IPS DF 6.9 (cell line): ENCODE measurements around the gene WFIKKN2.

Experiments
- DNase-seq: peaks from one replicate; pipeline ENCODE4 v3.0.0-alpha.2; 2013; ENCODE audit warnings: low read depth, low spot score
- H3K27ac ChIP-seq: one replicate; pipeline ENCODE4 v1.5.1; 2013; ENCODE audit warnings: low read length, control low read depth
- H3K27me3 ChIP-seq: 2 replicates; pipeline ENCODE4 v1.6.1; 2013; ENCODE audit warnings: mild to moderate bottlenecking, low read length; ENCODE audit not compliant: control insufficient read depth, insufficient read depth
- H3K36me3 ChIP-seq: 2 replicates; pipeline ENCODE4 v1.6.1; 2013; ENCODE audit warnings: low read length; ENCODE audit not compliant: control insufficient read depth, insufficient read depth
- H3K4me1 ChIP-seq: 2 replicates; pipeline ENCODE4 v1.6.1; 2013; ENCODE audit warnings: low read length; ENCODE audit not compliant: control insufficient read depth, insufficient read depth
- H3K4me3 ChIP-seq: 2 replicates; pipeline ENCODE4 v1.5.1; 2013; ENCODE audit warnings: mild to moderate bottlenecking, low read length
- H3K9me3 ChIP-seq: 2 replicates; pipeline ENCODE4 v1.6.1; 2013; ENCODE audit warnings: low read length, inconsistent platforms; ENCODE audit not compliant: control insufficient read depth, insufficient read depth
- WGBS: extraction: QIAGEN DNeasy Blood & Tissue Kit; methylation state at CpG from one replicate; pipeline ENCODE4 v1.1.7; 2013; ENCODE audit warnings: mixed read lengths, missing lambda C conversion rate; ENCODE audit not compliant: insufficient read length, insufficient coverage; 5-methylcytosine and 5-hydroxymethylcytosine counted together

Gene WFIKKN2

DNA sequence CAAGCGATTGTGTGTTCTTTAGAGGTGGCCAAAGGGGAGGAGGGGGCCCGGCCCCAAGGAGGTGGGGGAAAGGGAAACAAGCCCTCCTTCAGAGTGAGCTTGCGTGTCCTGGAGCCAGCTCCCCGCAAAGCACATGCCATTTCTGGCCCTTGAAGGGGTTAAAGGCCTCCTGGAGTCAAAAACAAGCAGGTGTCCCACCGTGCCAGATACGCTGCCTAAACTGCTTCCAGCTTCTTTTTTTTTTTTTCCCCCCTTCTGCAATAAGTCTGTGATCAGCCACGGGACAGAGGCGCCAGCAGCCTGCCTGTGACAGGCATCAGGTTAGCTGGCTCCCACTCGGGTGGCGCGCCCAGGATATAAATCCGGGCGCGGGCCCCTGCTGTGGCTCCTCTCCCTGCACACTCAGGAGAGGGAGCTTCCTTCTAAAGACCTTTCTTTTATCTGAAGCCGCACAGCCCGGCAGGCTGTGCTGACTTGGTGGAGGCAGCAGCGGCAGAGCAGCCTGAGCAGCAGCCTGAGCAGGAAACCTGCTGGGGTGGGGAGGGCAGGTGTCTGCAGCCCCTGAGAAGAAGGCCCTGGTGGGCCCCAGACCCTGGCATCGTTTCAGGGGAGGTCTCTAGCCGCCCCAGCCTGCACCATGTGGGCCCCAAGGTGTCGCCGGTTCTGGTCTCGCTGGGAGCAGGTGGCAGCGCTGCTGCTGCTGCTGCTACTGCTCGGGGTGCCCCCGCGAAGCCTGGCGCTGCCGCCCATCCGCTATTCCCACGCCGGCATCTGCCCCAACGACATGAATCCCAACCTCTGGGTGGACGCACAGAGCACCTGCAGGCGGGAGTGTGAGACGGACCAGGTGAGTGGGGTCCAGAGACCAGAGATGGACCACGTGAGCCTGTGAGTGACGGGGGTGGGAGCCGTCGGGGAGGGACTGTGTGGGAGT, at the start of gene WFIKKN2:
Gene WFIKKN2 (plus strand): TSS at position 286 of the 934 bp plus-strand sequence. CDS start 352 bp downstream, at position 638.
- Histone ChIP-seq H3K4me3 (no peak within 1 kb of the TSS), H3K27ac (no peak within 1 kb of the TSS), H3K36me3 (no peaks in the 10 kb centered on the region), H3K9me3 (no peaks in the 10 kb centered on the region), H3K27me3 (no peaks in the 10 kb centered on the region), H3K4me1 (peaks cover 10% of the 10 kb centered on the region)
- DNase-seq: no peak
- no CpG with 5 or more reads among the region's 39 CpGs for WGBS

- Histone ChIP-seq H3K4me1 (no peaks in the 10 kb centered on the region), H3K27me3 (no peaks in the 10 kb centered on the region), H3K36me3 (no peaks in the 10 kb centered on the region), H3K4me3 (no peak overlapping the region), H3K9me3 (no peaks in the 10 kb centered on the region), H3K27ac (no peak overlapping the region)
- no peak for DNase-seq
- no CpG with 5 or more reads among the region's 9 CpGs for WGBS
These were observed 49.3 kb upstream of the WFIKKN2 start for GRCh38 chr17:50785946-50786570.

DNA sequence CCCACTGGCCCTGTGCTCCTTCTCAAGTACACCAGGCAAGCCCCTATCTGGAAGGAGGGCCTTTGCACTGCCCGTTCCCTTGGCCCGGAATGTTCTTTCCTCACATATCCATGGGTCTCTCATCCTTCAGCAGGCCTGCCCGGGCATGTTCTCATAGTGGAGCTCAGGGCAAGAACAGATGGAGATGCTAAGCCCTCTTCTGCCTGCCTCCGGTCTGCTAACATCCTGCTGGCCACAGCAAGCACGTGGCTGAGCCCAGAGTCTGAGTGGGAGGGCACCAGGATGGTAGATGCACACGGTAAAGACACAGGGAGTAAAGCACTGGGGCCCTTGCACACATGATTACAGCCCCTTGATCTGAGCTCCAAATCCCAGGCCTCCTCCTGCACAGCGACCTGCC, 48.3 kb upstream of the WFIKKN2 start:
- WGBS: no CpG with 5 or more reads among the region's 7 CpGs
- Histone ChIP-seq H3K27me3 (no peaks in the 10 kb centered on the region), H3K4me1 (no peaks in the 10 kb centered on the region), H3K27ac (no peak overlapping the region), H3K4me3 (no peak overlapping the region), H3K9me3 (no peaks in the 10 kb centered on the region), H3K36me3 (no peaks in the 10 kb centered on the region)
- DNase-seq: no peak

DNA sequence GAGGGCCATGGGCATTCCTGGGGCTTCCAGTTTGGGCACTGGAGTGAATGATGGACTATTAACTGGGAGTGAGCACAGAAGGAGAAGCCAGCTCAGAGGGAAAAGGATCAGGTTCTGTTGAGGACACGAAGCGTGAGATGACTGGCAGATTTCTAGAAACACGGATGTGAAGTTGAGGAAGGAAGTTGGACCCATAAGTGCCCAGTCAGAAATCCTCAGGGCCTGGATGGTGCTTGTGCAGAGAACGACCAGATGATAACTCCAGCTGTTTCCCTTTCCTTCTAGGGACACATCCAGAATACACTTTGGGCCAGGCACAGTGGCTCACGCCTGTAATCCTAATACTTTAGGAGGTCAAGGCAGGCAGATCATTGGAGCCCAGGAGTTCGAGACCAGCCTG, 44.8 kb upstream of the WFIKKN2 start:
- WGBS: no CpG with 5 or more reads among the region's 6 CpGs
- no peaks in the 10 kb centered on the region for H3K4me1 ChIP-seq
- no peak overlapping the region for H3K4me3 ChIP-seq
- H3K27me3 ChIP-seq: no peaks in the 10 kb centered on the region
- no peak overlapping the region for H3K27ac ChIP-seq
- H3K36me3 ChIP-seq: no peaks in the 10 kb centered on the region
- DNase-seq: no peak
- no peaks in the 10 kb centered on the region for H3K9me3 ChIP-seq

DNA sequence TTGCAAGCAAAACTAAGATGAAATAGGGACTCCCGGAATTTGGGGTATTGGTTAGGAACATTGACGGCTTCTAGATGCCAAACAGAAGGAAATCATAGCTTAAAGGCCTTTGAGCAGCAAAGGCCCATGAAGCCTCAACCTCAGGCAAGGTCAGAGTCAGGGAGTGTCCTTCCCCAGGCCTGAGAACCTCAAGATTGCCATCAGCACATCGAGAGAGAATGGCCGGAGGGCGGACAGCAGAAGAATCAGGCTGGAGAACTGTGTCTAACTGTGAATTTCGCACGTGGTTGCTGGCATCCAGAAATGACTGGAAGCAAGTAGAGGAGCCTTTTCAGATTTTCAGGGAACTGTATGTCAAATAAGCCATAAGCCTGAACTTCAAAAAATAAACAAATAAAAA, 43.3 kb upstream of the WFIKKN2 start:
- H3K36me3 ChIP-seq: no peaks in the 10 kb centered on the region
- no peak overlapping the region for H3K4me3 ChIP-seq
- no peaks in the 10 kb centered on the region for H3K27me3 ChIP-seq
- no peak overlapping the region for H3K27ac ChIP-seq
- no peaks in the 10 kb centered on the region for H3K4me1 ChIP-seq
- DNase-seq: no peak
- no peaks in the 10 kb centered on the region for H3K9me3 ChIP-seq
- WGBS: no CpG with 5 or more reads among the region's 7 CpGs

DNA sequence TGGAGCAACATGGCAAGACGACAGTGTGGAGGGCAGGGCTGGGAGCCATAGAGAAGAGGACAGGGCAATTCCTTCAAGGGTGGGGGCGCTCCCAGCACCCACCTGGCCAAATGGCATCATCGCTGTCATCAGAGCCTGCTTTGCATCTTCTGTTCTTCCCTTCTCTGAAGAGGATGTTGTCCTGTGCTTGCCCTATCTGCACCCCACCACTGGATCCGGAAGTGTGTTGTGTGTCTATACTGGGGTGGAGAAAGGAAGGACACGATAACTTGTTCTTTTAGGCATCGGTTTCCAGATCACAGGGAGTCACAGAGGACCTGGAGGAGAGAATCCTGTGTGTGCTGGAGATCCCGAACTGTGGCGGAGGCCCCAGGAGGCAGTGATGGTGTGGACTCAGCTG, 42.4 kb upstream of the WFIKKN2 start:
- Histone ChIP-seq H3K4me1 (no peaks in the 10 kb centered on the region), H3K36me3 (no peaks in the 10 kb centered on the region), H3K27ac (no peak overlapping the region), H3K9me3 (no peaks in the 10 kb centered on the region), H3K27me3 (no peaks in the 10 kb centered on the region), H3K4me3 (no peak overlapping the region)
- WGBS: no CpG with 5 or more reads among the region's 8 CpGs
- DNase-seq: no peak

GRCh38 chr17:50794361-50794760, 41.0 kb upstream of the WFIKKN2 start:
- WGBS: no CpG with 5 or more reads among the region's 6 CpGs
- Histone ChIP-seq H3K4me3 (no peak overlapping the region), H3K4me1 (no peaks in the 10 kb centered on the region; the same call in 1 of the 2 replicates), H3K36me3 (no peaks in the 10 kb centered on the region), H3K27ac (no peak overlapping the region), H3K27me3 (no peaks in the 10 kb centered on the region), H3K9me3 (no peaks in the 10 kb centered on the region)
- no peak for DNase-seq

DNA sequence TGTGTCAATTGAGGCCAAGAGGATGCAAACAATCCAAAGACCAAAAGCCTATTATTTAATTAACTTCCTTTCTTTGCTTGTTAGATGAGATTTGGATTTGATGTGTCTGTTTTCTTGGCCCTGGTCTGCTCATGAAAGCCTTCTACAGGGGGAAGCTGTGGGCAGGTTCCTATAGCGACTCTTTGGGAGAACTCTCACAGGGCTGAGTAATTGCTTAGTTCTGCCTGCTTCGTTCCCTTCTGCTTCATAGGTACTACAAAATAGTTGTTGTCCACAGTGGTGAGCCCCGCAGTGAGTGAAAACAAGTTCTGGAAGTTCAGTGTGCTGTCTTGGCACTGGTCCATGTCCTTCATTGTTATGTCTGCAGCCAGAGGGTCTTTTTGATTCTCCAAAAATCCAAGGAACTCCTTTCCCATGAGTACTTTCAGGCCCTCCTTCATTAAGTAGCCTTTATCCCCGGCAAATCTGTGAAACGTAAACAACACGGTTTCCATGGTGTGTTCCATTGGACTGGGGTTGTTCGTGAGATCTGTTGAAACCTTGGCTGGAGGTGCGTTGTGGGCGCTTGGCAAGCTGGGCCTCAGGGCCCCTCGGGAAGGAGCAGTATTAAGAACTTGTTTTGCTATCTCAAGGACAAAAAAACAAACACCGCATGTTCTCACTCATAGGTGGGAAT, 38.1 kb upstream of the WFIKKN2 start:
- Histone ChIP-seq H3K4me1 (no peaks in the 10 kb centered on the region; the same call in 1 of the 2 replicates), H3K9me3 (no peaks in the 10 kb centered on the region), H3K4me3 (no peak overlapping the region), H3K27me3 (no peaks in the 10 kb centered on the region), H3K27ac (no peak overlapping the region), H3K36me3 (no peaks in the 10 kb centered on the region)
- WGBS: no CpG with 5 or more reads among the region's 11 CpGs
- no peak for DNase-seq

DNA sequence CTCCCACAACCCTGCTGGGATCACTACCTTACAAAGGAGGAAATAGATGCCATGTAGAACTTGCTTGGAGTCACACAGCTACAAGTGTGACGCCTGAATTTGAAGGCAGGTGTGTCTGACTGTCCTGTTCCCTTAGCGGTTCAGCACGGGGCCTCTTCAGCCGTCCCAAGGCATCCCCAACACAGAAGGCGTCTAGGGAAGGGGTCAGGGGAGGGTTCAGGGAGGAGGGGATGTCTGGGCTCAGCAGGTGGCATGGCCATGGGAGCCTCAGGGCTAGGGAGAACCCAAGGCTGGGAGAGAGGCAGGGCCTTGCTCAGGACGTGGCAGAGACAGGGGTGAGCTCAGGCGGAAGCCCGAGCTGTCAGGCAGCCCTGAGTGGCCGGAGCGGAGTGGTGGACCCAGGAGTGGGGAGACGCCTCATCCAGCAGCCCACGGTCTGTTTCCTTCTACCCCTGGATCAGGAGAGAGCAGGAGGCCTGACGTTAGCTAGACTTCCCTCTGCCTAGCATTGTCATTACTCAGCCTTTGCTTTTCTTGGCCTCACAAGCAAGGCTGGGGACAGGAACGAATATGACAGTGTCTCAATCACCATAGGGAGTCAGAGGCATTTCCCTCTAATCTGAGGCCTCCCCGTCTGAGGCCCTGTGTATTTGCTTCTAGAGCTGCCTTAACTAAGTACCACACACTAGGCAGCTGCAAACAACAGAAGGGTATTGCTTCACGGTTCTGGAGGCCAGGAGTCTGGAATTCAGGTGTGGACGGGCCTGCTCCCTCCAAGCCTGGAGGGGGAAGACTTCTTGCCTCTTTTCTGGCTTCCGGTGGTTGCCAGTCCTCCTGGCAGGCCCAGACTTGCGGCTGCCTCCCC, 36.7 kb upstream of the WFIKKN2 start:
- no CpG with 5 or more reads among the region's 19 CpGs for WGBS
- H3K4me1 ChIP-seq: no peaks in the 10 kb centered on the region; the same call in 1 of the 2 replicates
- H3K4me3 ChIP-seq: no peak overlapping the region
- no peaks in the 10 kb centered on the region for H3K27me3 ChIP-seq
- H3K27ac ChIP-seq: no peak overlapping the region
- no peak for DNase-seq
- no peaks in the 10 kb centered on the region for H3K36me3 ChIP-seq
- H3K9me3 ChIP-seq: no peaks in the 10 kb centered on the region

DNA sequence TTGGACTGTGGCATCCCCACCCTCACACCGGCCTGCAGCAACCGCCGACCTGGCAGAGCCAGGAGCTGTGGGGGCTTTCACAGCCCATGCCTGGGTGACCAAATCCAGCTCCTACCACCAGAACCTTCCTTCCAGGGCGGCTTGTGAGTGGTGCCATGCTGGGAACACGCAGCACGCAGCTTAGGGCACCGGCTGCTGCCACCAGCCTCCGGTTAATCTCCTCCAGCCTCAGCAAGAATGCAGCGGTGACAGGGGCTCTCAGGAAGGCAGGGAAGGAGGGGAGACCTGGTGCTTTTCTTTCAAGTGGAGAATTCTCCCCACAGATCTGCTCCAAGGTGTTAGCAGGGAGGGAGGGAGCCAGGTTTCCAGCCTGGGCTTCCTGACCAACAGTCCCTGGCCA, 35.8 kb upstream of the WFIKKN2 start:
- Histone ChIP-seq H3K27ac (no peak overlapping the region), H3K4me3 (no peak overlapping the region), H3K4me1 (no peaks in the 10 kb centered on the region; the same call in 1 of the 2 replicates), H3K27me3 (no peaks in the 10 kb centered on the region), H3K9me3 (no peaks in the 10 kb centered on the region), H3K36me3 (no peaks in the 10 kb centered on the region)
- no CpG with 5 or more reads among the region's 9 CpGs for WGBS
- no peak for DNase-seq
